Activated naive CD4-positive, alpha-beta T cell treated with anti-CD3 and anti-CD28 coated beads for 36 hours (primary cell): ENCODE data around the gene PPFIA3. TPM values are rescaled to one million over a fixed set of nuclear protein-coding genes. Genes with fewer than 3 reads are reported as not detected.

Experiments used
- CTCF ChIA-PET: fragments of 350-600 bp; sonication (Branson Sonifier 250); formaldehyde crosslinking; loops from one replicate; lab custom pipeline; 2021; ENCODE audit warnings: antibody characterized with exemption; lab: Charles Lee
- DNase-seq: peaks from one replicate; pipeline ENCODE4 v3.0.0-alpha.2; 2020
- H3K27ac Mint-ChIP-seq: one replicate; pipeline ENCODE4 v1.8.0; 2021; ENCODE audit warnings: mild to moderate bottlenecking, mixed read lengths
- H3K27me3 Mint-ChIP-seq: one replicate; pipeline ENCODE4 v1.8.0; 2021; ENCODE audit warnings: low read depth, mixed read lengths
- H3K36me3 Mint-ChIP-seq: one replicate; pipeline ENCODE4 v1.8.0; 2021; ENCODE audit warnings: low read depth, mixed read lengths
- H3K4me1 Mint-ChIP-seq: one replicate; pipeline ENCODE4 v1.8.0; 2021; ENCODE audit warnings: low read depth, mixed read lengths
- H3K4me3 Mint-ChIP-seq: one replicate; pipeline ENCODE4 v1.8.0; 2021; ENCODE audit warnings: mild to moderate bottlenecking, moderate library complexity, mixed read lengths
- H3K9me3 Mint-ChIP-seq: one replicate; pipeline ENCODE4 v1.8.0; 2021; ENCODE audit warnings: mixed read lengths
- intact Hi-C: fragments of 100-400 bp; cut with micrococcal nuclease; formaldehyde crosslinking; loops from one replicate; pipeline ENCODE4 v1.15.1; 2023
- total RNA-seq, 2 experiments: library from RNA; stranded (reverse); gene quantifications; one replicate each; pipeline ENCODE4 v1.2.3, GENCODE V29; 2021

The PPFIA3 gene
- total RNA-seq, 2 experiments from 2014 or later = 4.6 to 4.9 TPM

DNA sequence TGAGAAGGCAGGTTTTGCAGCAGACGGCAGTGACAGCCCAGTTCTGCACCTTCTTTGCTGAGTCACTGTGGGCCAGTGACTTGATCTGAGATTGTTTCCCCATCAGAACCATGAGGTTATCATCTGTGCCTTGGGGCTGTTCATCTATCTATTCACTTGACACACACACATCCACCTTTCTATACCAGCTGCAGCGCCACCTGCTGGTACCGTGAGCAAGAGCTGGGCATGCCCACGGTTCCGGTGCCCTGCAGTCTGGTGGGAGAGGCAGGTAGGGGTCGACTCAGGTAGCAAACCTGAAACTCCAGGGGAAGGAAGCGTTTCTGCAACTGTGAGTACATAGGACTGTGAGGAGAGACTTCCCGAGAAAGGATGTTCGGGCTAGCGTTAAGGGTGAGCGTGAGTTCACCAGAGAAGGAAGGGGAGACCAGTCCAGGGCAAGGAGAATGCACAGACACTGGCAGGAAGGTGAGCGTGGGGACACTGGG lies 12.7 kb upstream of the PPFIA3 start:
- Mint-ChIP-seq H3K27me3 (no peaks in the 10 kb centered on the region), H3K36me3 (peaks cover 34% of the 10 kb centered on the region), H3K27ac (no peak overlapping the region), H3K4me1 (peaks cover 2% of the 10 kb centered on the region), H3K4me3 (no peak overlapping the region), H3K9me3 (no peaks in the 10 kb centered on the region)
- peak; percentile 73 for DNase-seq
- intact Hi-C loops = no loop called here
- CTCF ChIA-PET = interaction anchor here (0.6 to 2.2 kb wide), 12 partner anchors 8 to 122 kb away, joined by 3 to 10 read pairs (median 3); no protein-coding TSS in a partner anchor

DNA sequence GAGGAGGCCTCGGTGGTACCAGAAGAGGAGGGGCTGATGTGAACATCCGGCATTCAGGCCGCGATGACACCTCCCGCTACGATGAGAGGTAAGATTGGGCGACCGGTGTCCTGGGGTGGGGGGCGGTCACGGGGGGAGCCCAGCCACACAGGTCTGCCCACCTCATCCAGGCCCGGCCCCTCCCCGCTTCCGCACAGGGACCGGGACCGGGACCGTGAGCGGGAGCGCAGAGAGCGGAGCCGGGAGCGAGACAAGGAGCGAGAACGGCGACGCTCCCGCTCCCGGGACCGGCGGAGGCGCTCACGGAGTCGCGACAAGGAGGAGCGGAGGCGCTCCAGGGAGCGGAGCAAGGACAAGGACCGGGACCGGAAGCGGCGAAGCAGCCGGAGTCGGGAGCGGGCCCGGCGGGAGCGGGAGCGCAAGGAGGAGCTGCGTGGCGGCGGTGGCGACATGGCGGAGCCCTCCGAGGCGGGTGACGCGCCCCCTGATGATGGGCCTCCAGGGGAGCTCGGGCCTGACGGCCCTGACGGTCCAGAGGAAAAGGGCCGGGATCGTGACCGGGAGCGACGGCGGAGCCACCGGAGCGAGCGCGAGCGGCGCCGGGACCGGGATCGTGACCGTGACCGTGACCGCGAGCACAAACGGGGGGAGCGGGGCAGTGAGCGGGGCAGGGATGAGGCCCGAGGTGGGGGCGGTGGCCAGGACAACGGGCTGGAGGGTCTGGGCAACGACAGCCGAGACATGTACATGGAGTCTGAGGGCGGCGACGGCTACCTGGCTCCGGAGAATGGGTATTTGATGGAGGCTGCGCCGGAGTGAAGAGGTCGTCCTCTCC lies 11.5 kb upstream of the PPFIA3 start:
- H3K4me1 Mint-ChIP-seq = peaks cover 2% of the 10 kb centered on the region
- no peak for DNase-seq
- H3K36me3 Mint-ChIP-seq = peaks cover 31% of the 10 kb centered on the region
- no peaks in the 10 kb centered on the region for H3K9me3 Mint-ChIP-seq
- CTCF ChIA-PET = no interaction called here
- no peak overlapping the region for H3K27ac Mint-ChIP-seq
- intact Hi-C loops = no loop called here
- no peaks in the 10 kb centered on the region for H3K27me3 Mint-ChIP-seq
- H3K4me3 Mint-ChIP-seq = no peak overlapping the region

DNA sequence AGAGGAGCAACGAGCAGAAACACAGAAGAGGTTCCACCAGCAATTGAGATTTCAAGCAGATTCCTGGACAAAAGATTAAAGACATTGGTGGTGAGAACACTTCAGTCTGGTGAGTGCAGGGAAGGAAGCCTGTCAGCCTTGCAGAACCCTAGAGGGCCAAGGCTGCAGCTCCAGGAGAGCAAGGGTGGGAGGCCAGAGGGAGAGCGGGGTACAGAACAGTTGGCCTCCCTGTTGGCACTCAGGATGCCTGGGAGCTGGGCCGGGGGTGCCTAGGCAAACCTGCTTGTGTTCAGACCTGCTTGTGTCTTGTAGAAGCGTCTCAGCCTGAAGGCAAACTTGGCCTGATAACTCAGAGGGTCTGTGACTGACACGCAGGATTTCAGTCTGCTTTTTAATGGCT lies 10.3 kb upstream of the PPFIA3 start:
- H3K4me1 Mint-ChIP-seq = peaks cover 11% of the 10 kb centered on the region
- CTCF ChIA-PET = interaction anchor here (2.0 kb wide), 1 partner anchor 99 kb away, joined by 5 read pairs; no protein-coding TSS in a partner anchor
- intact Hi-C loops = no loop called here
- no peak overlapping the region for H3K4me3 Mint-ChIP-seq
- H3K27ac Mint-ChIP-seq = no peak overlapping the region
- H3K9me3 Mint-ChIP-seq = no peaks in the 10 kb centered on the region
- no peaks in the 10 kb centered on the region for H3K27me3 Mint-ChIP-seq
- no peak for DNase-seq
- H3K36me3 Mint-ChIP-seq = peaks cover 31% of the 10 kb centered on the region

DNA sequence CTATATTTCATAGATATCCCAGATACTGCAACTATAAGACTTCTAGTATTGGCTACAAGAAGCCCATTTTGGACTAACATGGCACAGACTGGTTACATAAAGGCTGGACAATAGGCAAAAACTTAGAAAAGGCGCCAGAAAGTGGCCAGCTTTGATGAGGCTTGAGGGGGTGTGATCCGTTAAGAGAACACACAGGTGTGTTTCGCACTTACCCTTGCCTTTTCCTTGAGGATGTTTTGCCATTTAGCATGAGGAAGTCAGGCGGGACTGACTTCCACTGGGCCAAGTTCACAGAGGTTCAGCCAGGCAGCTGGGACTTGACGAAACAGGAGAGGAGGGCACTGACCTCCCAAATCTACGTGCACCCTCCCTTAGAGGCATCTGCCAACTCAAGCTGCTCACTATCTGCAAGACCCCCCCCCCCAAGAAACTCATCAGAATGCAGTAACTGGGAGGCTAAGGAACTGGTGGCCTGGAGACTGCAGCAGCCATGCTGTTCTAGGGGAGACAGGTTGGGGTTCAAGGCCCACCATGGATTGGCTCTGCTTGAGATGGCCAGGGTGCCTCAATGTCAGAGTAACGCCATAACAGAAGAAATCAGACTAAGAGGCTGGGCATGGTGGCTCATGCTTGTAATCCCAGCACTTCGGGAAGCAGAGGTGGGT lies 9.6 kb upstream of the PPFIA3 start:
- Mint-ChIP-seq H3K4me1 (peaks cover 11% of the 10 kb centered on the region), H3K27ac (no peak overlapping the region), H3K9me3 (no peaks in the 10 kb centered on the region), H3K36me3 (peaks cover 27% of the 10 kb centered on the region), H3K27me3 (no peaks in the 10 kb centered on the region), H3K4me3 (no peak overlapping the region)
- DNase-seq = no peak
- intact Hi-C loops = loop anchor here (10.0 kb wide), 2 partner anchors 235 to 345 kb away; partner anchors contain the start of genes ALDH16A1, PIH1D1 and PPP1R15A
- CTCF ChIA-PET = interaction anchor here (2.0 kb wide), 1 partner anchor 99 kb away, joined by 5 read pairs; no protein-coding TSS in a partner anchor

DNA sequence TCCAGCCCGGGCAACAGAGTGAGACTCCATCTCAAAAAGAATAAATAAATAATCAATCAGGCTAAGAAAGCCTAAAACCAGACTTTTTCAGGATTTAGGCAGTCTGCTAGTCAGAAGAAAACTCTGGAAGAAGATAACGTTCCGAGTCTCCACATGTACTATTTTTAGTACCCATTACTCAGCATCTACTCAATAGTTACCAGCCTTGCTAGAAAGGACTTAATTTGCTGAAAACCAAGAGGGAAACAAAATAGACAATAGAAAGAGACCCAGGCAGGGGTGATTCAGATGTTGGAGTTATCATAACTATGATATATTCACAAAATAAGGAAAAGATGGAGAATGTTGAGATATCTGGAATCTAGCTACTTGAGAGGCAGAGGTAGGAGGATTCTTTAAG lies 8.8 kb upstream of the PPFIA3 start:
- H3K4me3 Mint-ChIP-seq = no peak overlapping the region
- intact Hi-C loops = loop anchor here (10.0 kb wide), 2 partner anchors 236 to 344 kb away; partner anchors contain the start of genes ALDH16A1, PIH1D1 and PPP1R15A
- H3K9me3 Mint-ChIP-seq = no peaks in the 10 kb centered on the region
- H3K4me1 Mint-ChIP-seq = peaks cover 15% of the 10 kb centered on the region
- H3K27me3 Mint-ChIP-seq = no peaks in the 10 kb centered on the region
- CTCF ChIA-PET = interaction anchor here (0.9 to 2.0 kb wide), 2 partner anchors 13 to 98 kb away, joined by 5 read pairs; no protein-coding TSS in a partner anchor
- no peak for DNase-seq
- H3K36me3 Mint-ChIP-seq = peaks cover 25% of the 10 kb centered on the region
- H3K27ac Mint-ChIP-seq = no peak overlapping the region

DNA sequence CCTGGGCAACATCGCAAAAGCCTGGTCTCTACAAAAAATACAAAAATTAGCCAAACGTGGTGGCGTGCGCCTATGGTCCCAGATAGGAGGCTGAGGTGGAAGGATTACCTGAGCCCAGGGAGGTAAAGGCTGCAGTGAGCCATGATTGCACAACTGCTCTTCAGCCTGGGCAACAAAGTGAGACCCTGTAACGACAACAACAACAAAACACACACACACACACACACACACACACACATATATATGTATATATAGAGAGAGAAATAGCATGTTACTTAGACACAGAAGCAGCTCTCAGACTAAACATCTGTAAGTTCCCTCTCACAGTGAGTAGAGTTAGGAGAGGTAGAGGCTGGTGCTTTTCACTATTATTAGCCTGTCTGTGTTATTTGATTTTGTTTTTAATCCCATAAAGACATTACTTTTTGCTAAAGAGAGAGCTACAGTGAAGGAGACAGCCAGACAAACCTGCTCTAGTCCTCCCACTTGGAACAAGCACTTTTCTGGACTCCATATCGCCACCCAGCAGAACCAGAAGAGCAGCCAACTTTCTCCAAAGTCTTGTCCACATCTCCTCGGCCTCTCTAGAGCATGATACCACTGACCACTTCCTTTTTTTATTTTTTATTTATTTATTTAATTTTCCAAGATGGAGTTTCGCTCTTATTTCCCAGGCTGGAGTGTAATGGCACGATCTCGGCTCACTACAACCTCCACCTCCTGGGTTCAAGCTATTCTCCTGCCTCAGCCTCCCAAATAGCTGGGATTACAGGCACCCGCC lies 7.9 kb upstream of the PPFIA3 start:
- Mint-ChIP-seq H3K4me1 (peaks cover 15% of the 10 kb centered on the region), H3K36me3 (peaks cover 23% of the 10 kb centered on the region), H3K27me3 (no peaks in the 10 kb centered on the region), H3K4me3 (no peak overlapping the region), H3K9me3 (no peaks in the 10 kb centered on the region), H3K27ac (no peak overlapping the region)
- CTCF ChIA-PET = interaction anchor here (0.9 to 1.2 kb wide), 2 partner anchors 14 kb away, joined by 5 to 6 read pairs; no protein-coding TSS in a partner anchor
- no peak for DNase-seq
- intact Hi-C loops = loop anchor here (10.0 kb wide), 2 partner anchors 237 to 343 kb away; partner anchors contain the start of genes ALDH16A1, PIH1D1 and PPP1R15A

DNA sequence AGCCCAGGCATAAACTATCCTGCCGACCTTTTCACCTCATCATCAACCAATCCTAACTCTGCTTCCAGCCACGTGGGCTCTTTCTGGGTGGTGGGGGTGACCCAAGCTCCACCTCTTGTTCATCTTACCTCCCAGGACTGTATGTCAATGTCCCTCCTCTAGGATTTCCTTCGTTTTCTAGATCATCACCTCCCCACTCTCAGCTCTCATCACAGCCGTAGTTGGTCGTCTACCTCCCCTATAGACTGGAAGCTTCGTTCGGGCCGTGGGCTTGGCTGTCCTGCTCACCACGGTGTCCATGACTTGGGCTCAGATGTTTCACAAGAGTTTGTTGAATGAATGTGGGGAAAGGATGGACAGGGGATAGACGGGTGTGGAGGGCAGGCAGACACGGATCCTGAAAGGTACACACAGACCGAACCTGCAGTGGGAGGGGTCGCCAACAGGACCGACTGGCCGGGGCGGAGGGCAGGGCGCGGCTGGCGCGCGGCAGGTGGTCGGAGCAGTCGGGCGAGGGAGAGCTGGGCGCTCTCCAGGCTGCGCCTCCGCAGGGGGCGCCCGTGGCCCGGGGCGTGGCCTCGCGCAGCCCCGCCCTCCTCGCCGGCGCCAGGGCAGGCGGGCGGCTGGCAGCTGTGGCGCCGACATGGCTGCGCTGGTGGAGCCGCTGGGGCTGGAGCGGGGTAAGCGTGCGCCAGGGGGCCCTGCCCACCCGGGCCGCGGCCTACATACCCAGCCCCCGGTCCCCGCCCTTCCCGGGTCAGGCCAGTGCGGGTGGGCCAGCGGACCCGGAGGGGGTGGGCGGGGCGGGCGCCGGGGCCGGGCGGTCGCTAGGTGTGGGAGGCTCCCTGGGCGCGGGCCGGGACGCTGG lies 5.3 kb upstream of the PPFIA3 start, which contains the start of gene LIN7B:
Gene LIN7B, plus strand, starts transcription at position 609 of the 868 bp plus-strand sequence. Its CDS starts 35 bp downstream, at position 644.
- Mint-ChIP-seq H3K36me3 (peaks cover 4% of the 10 kb centered on the region), H3K27ac (no peak within 1 kb of the TSS), H3K9me3 (no peaks in the 10 kb centered on the region), H3K4me1 (peaks cover 28% of the 10 kb centered on the region), H3K27me3 (no peaks in the 10 kb centered on the region), H3K4me3 (peak within 1 kb of the TSS; percentile 75)
- CTCF ChIA-PET = interaction anchor here (0.6 to 3.3 kb wide), 22 partner anchors 7 to 357 kb away, joined by 3 to 27 read pairs (median 3); partner anchors contain the start of genes GYS1 and RUVBL2
- DNase-seq = peak; percentile 65
- intact Hi-C loops = loop anchor here (1.0 to 10.0 kb wide), 4 partner anchors 29 to 341 kb away; partner anchors contain the start of genes ALDH16A1, GYS1, PIH1D1 and PPP1R15A

DNA sequence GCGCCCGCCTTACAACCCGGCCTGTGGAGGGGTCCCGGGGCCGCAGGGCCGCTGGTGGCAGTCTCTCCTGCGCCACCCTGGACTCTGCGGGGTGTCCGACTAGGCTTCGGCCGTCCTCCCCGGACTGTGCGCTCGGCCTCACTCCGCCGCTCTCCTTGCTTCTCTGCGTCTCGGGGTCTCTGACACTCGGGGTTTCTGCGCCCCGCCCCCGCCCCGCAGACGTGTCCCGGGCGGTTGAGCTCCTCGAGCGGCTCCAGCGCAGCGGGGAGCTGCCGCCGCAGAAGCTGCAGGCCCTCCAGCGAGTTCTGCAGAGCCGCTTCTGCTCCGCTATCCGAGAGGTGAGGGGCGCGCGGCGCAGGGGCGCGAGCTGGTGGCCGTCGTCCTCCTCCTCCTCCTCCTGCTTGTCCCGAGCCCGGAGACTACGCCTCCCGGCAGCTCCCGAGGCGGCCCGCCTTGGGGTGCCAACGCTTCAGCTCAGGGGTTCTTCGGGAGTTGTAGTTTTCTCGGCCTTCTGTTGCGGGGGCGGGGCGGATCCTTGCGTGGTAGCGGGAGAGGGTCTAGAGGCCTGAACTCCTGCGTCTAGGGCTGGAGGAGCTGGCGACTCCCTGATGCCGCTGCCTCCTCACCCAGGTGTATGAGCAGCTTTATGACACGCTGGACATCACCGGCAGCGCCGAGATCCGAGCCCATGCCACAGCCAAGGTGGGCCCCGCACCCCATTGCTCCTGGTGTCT lies 4.5 kb upstream of the PPFIA3 start:
- peaks cover 28% of the 10 kb centered on the region for H3K4me1 Mint-ChIP-seq
- no peaks in the 10 kb centered on the region for H3K9me3 Mint-ChIP-seq
- no peaks in the 10 kb centered on the region for H3K36me3 Mint-ChIP-seq
- peak overlapping the region; percentile 75 for H3K4me3 Mint-ChIP-seq
- H3K27me3 Mint-ChIP-seq = no peaks in the 10 kb centered on the region
- no peak overlapping the region for H3K27ac Mint-ChIP-seq
- DNase-seq = peak; percentile 66
- intact Hi-C loops = loop anchor here (1.0 to 10.0 kb wide), 4 partner anchors 29 to 340 kb away; partner anchors contain the start of genes ALDH16A1, GYS1, PIH1D1 and PPP1R15A
- CTCF ChIA-PET = interaction anchor here (0.6 to 3.3 kb wide), 14 partner anchors 8 to 356 kb away, joined by 3 to 27 read pairs (median 4); partner anchors contain the start of genes GYS1 and RUVBL2

DNA sequence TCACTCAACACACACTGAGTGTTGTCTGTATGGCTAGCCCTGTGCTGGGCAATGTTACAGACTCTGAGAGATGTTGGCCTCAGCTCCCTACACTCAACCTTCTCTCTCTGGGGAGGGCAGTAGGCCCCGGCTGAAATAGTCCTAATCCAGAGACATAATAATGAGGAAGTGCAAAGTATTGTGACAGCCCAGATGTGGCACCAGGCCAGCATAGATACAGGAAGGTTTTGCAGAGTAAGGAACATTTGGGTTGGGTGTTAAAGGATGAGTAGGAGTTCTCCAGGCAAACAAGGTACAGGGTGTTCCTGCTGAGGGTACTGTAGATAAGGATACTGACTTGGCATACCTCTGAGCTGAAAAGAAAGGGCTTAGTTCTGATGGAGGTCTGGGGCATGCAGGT lies 2.8 kb upstream of the PPFIA3 start:
- CTCF ChIA-PET = interaction anchor here (1.4 to 3.3 kb wide), 4 partner anchors 10 to 123 kb away, joined by 4 to 16 read pairs (median 5); partner anchors contain the start of genes GYS1 and RUVBL2
- no peaks in the 10 kb centered on the region for H3K36me3 Mint-ChIP-seq
- peaks cover 38% of the 10 kb centered on the region for H3K4me1 Mint-ChIP-seq
- H3K9me3 Mint-ChIP-seq = no peaks in the 10 kb centered on the region
- peak overlapping the region; percentile 33 for H3K4me3 Mint-ChIP-seq
- DNase-seq = no peak
- H3K27me3 Mint-ChIP-seq = peaks cover 7% of the 10 kb centered on the region
- peak overlapping the region; percentile 48 for H3K27ac Mint-ChIP-seq
- intact Hi-C loops = loop anchor here (10.0 kb wide), 2 partner anchors 242 to 338 kb away; partner anchors contain the start of genes ALDH16A1, PIH1D1 and PPP1R15A
